Measurements from ENCODE around the gene SFXN2.

GRCh38 chr10:102735065-102735562 is 20.7 kb downstream of the SFXN2 start:
- TF ChIP-seq, protein P1, sequence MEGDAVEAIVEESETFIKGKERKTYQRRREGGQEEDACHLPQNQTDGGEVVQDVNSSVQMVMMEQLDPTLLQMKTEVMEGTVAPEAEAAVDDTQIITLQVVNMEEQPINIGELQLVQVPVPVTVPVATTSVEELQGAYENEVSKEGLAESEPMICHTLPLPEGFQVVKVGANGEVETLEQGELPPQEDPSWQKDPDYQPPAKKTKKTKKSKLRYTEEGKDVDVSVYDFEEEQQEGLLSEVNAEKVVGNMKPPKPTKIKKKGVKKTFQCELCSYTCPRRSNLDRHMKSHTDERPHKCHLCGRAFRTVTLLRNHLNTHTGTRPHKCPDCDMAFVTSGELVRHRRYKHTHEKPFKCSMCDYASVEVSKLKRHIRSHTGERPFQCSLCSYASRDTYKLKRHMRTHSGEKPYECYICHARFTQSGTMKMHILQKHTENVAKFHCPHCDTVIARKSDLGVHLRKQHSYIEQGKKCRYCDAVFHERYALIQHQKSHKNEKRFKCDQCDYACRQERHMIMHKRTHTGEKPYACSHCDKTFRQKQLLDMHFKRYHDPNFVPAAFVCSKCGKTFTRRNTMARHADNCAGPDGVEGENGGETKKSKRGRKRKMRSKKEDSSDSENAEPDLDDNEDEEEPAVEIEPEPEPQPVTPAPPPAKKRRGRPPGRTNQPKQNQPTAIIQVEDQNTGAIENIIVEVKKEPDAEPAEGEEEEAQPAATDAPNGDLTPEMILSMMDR (IDR thresholded peaks at IDR 0.05) = no peak
- TF ChIP-seq POLR2A (IDR thresholded peaks at IDR 0.05) = no peak

Measured in uterus (tissue), 2 donors.